Breast epithelium (tissue), 3 donors: ENCODE measurements around the gene FADS2.

Experiments used
- CTCF ChIP-seq, 3 donors: fragments of 450-650 bp; IDR thresholded peaks; one replicate each; pipeline ENCODE4 v1.5.1; 2016 to 2017; ENCODE audit warnings: antibody characterized with exemption in 3 of 3, mild to moderate bottlenecking in 3 of 3, moderate library complexity in 3 of 3
- POLR2A ChIP-seq: fragments of 450-650 bp; IDR thresholded peaks from one replicate; pipeline ENCODE4 v1.6.1; 2016; ENCODE audit warnings: antibody characterized with exemption, mild to moderate bottlenecking, moderate library complexity

GRCh38 chr11:61863548-61864081 is 35.5 kb downstream of the FADS2 start:
- TF ChIP-seq CTCF (IDR thresholded peaks at IDR 0.05) (no peak), POLR2A (no peak)
